HG03064 (cell line): Measurements from ENCODE around the gene SEMA4A.
A peak's percentile ranks its signal among the peaks of the same experiment; 100 is the strongest.

ENCODE experiments used
- ATAC-seq: cut with Tn5 transposase; IDR thresholded peaks from one replicate; pipeline ENCODE4 v1.9.1; 2021; ENCODE audit warnings: low read depth; ENCODE audit not compliant: unreplicated experiment

Gene SEMA4A

DNA sequence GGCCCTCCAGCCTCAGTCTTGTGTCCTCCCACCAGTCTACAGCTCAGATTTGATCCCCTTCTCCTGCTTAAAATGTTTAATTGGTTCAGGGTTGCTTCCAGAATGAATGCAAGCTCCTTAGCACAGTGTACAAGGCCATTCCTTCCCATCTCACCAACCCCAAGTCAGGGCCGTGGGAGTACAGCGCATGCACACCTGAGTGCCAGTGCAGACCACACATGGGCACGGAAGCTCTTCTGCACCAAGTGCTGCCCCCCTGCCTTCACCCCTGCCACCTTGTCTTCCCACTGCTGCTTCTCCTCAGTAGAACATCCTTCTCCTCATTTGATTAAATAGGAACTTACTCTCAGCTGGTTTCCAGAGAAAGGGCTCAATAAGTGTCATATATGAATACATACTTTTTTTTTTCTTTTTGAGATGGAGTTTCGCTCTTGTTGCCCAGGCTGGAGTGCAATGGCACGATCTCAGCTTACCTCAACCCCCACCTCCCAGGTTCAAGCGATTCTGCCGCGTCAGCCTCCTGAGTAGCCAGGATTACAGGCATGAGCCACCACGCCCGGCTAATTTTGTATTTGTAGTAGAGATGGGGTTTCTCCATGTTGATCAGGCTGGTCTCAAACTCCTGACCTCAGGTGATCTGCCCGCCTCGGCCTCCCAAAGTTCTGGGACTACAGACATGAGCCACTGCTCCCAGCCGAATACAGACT is 68.8 kb downstream of the SEMA4A start:
- ATAC-seq, result no peak

DNA sequence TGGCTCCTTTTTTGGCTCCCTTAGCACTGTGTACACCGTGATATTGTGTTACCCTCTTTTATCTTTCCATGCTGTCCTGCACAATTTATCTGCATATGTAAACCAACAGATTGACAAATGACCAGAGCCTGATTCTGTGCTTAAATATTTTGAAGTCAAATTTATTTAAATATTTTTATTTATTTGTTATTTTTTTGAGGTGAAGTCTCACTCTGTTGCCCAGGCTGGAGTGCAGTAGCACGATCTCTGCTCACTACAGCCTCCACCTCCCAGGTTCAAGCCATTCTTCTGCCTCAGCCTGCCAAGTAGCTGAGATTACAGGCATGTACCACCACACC is 72.3 kb downstream of the SEMA4A start:
- no peak for ATAC-seq

DNA sequence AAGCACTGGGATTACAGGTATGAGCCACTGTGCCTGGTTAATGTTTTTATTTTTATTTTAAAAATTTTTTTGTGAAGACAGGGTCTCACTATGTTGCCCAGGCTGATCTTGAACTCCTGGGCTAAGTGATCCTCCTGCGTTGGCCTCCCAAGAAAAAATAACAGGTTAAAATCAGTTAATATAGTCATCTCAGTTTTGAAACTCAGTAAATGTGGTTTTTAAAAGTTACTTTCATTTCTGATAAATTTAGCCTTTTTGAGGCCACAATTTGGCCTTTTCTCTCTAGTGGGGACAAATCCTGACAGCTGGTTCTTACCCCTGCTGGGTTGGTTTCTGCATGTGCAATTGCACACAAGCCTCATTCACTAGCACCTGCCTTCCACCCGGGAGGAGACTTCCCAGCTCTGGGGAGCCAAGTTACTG is 72.7 kb downstream of the SEMA4A start:
- peak; percentile 66 for ATAC-seq

DNA sequence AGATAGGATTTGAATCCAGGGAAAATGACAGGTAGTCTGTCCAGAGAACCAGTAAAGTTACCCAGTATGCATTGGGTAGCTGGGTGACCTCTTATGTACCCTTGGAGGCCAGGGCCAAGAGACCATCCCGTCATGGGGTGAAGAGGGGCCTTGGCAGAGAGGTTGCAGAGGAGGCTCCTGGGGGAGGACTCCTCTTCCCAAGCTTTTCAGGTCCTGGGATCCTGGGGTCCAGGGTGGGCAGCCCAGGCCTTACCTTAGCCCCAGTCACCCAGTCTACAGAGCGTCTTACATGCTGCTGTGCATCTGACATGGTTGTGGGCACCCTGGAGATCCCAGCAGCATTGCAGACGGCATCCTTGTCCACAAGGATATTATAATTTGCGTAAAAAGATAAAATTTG is 73.4 kb downstream of the SEMA4A start:
- ATAC-seq, result peak; percentile 18
